WERI-Rb-1 (cell line): ENCODE data around the gene CINP.

ENCODE experiments used
- DNase-seq: peaks from one replicate; pipeline ENCODE4 v3.0.0-alpha.2; 2020
- H3K27ac ChIP-seq: fragments of 250-450 bp; sonication (Bioruptor Pico); 2 replicates; pipeline ENCODE4 v1.5.1; 2020; ENCODE audit warnings: mild to moderate bottlenecking, moderate library complexity
- H3K27me3 ChIP-seq: fragments of 250-450 bp; sonication (Bioruptor Pico); 2 replicates; pipeline ENCODE4 v1.5.1; 2021; ENCODE audit warnings: mild to moderate bottlenecking, low read depth, moderate library complexity; ENCODE audit not compliant: insufficient read depth, severe bottlenecking
- H3K36me3 ChIP-seq: fragments of 250-450 bp; sonication (Bioruptor Pico); 2 replicates; pipeline ENCODE4 v1.5.1; 2020; ENCODE audit warnings: mild to moderate bottlenecking, moderate library complexity
- H3K4me3 ChIP-seq: 2 replicates; pipeline ENCODE4 v1.5.1; 2011; ENCODE audit warnings: low read depth, mild to moderate bottlenecking, control low read depth, low read length
- H3K9me3 ChIP-seq: fragments of 250-450 bp; sonication (Bioruptor Pico); 2 replicates; pipeline ENCODE4 v1.5.1; 2021; ENCODE audit warnings: mild to moderate bottlenecking, moderate library complexity; ENCODE audit not compliant: severe bottlenecking
- TF ChIP-seq, protein P1 (sequence below): IDR thresholded peaks from 2 replicates; pipeline ENCODE4 v1.5.1; 2011; ENCODE audit warnings: low read depth, mild to moderate bottlenecking, control low read depth, inconsistent platforms, low read length

Gene CINP

GRCh38 chr14:102378830-102379229 lies 16.1 kb upstream of the CINP start:
- TF ChIP-seq, protein P1, sequence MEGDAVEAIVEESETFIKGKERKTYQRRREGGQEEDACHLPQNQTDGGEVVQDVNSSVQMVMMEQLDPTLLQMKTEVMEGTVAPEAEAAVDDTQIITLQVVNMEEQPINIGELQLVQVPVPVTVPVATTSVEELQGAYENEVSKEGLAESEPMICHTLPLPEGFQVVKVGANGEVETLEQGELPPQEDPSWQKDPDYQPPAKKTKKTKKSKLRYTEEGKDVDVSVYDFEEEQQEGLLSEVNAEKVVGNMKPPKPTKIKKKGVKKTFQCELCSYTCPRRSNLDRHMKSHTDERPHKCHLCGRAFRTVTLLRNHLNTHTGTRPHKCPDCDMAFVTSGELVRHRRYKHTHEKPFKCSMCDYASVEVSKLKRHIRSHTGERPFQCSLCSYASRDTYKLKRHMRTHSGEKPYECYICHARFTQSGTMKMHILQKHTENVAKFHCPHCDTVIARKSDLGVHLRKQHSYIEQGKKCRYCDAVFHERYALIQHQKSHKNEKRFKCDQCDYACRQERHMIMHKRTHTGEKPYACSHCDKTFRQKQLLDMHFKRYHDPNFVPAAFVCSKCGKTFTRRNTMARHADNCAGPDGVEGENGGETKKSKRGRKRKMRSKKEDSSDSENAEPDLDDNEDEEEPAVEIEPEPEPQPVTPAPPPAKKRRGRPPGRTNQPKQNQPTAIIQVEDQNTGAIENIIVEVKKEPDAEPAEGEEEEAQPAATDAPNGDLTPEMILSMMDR, result no peak
- Histone ChIP-seq H3K36me3 (peaks cover 4% of the 10 kb centered on the region; the same call in 1 of the 2 replicates), H3K9me3 (no peaks in the 10 kb centered on the region), H3K4me3 (no peak overlapping the region), H3K27ac (no peak overlapping the region), H3K27me3 (no peaks in the 10 kb centered on the region)
- no peak for DNase-seq

DNA sequence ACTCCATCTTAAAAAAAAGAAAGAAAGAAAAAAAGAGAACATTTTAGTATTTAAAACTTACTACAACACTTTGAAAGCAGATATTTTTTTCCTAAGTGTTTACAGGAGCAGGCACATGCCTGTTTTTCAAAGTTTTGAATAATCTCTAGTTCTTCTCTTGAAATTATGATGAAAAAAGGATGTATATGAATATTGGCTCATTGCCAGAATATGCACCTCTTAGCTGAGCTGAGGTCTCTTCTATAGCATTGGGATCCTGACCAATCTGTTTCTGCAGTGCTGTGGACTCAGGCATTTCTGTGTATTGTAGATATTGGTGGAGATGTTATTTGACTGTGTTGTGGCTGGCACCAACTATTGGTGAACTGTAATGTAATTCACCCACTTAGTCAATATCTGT lies 15.0 kb upstream of the CINP start:
- Histone ChIP-seq H3K27me3 (no peaks in the 10 kb centered on the region), H3K4me3 (no peak overlapping the region), H3K36me3 (peaks cover 4% of the 10 kb centered on the region; the same call in 1 of the 2 replicates), H3K9me3 (no peaks in the 10 kb centered on the region), H3K27ac (no peak overlapping the region)
- DNase-seq, result no peak
- TF ChIP-seq, protein P1, result no peak

DNA sequence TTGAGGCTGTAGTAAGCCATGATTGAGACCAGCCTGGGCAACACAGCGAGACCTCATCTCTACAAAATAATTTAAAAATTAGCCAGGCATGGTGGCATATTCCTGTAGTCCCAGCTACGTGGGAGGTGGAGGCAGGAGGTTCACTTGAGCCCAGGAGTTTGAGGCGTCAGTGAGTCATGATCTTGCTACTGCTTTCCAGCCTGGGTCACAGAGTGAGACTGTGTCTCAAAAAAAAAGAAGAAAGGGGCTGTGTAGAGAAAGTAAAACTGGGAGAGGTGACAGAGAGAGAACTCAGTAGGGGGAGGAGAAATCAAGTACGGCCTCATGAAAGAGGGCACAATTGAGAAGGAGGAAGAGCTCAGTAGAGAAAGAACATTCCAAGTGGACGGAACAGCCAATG lies 12.4 kb upstream of the CINP start:
- DNase-seq, result no peak
- Histone ChIP-seq H3K9me3 (no peaks in the 10 kb centered on the region), H3K36me3 (0 out of 2 replicates have a peak, but pooled peaks cover 4% of the 10 kb centered on the region), H3K27ac (no peak overlapping the region), H3K4me3 (no peak overlapping the region), H3K27me3 (no peaks in the 10 kb centered on the region)
- TF ChIP-seq, protein P1, result no peak

DNA sequence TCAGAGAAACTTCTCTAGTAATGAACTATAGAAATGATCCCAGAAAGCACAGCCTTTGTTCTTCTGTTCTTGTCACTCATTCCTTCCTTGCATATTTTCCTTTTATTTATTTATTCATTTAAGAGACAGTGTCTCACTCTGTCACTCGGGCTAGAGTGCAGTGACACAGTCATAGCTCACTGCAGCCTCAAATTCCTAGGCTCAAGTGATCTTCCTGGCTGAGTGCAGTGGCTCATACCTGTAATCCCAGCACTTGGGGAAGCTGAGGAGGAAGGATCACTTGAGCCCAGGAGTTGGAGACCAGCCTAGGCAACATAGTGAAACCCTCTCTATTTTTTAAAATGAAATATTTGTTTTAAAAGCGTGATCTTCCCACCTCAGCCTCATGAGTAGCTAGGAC lies 11.6 kb upstream of the CINP start:
- H3K27ac ChIP-seq, result no peak overlapping the region
- no peaks in the 10 kb centered on the region for H3K27me3 ChIP-seq
- no peak overlapping the region for H3K4me3 ChIP-seq
- 0 out of 2 replicates have a peak, but pooled peaks cover 4% of the 10 kb centered on the region for H3K36me3 ChIP-seq
- DNase-seq, result no peak
- TF ChIP-seq, protein P1, result no peak
- H3K9me3 ChIP-seq, result no peaks in the 10 kb centered on the region

GRCh38 chr14:102373110-102373509 lies 10.4 kb upstream of the CINP start:
- H3K4me3 ChIP-seq, result no peak overlapping the region
- no peak overlapping the region for H3K27ac ChIP-seq
- TF ChIP-seq, protein P1, result no peak
- no peaks in the 10 kb centered on the region for H3K27me3 ChIP-seq
- DNase-seq, result no peak
- 0 out of 2 replicates have a peak, but pooled peaks cover 4% of the 10 kb centered on the region for H3K36me3 ChIP-seq
- H3K9me3 ChIP-seq, result no peaks in the 10 kb centered on the region

GRCh38 chr14:102371361-102371760 lies 8.7 kb upstream of the CINP start:
- DNase-seq, result no peak
- no peaks in the 10 kb centered on the region for H3K36me3 ChIP-seq
- no peak overlapping the region for H3K27ac ChIP-seq
- no peaks in the 10 kb centered on the region for H3K27me3 ChIP-seq
- TF ChIP-seq, protein P1, result no peak
- H3K4me3 ChIP-seq, result no peak overlapping the region
- no peaks in the 10 kb centered on the region for H3K9me3 ChIP-seq
